ENCODE measurements around the gene NDOR1.

DNA sequence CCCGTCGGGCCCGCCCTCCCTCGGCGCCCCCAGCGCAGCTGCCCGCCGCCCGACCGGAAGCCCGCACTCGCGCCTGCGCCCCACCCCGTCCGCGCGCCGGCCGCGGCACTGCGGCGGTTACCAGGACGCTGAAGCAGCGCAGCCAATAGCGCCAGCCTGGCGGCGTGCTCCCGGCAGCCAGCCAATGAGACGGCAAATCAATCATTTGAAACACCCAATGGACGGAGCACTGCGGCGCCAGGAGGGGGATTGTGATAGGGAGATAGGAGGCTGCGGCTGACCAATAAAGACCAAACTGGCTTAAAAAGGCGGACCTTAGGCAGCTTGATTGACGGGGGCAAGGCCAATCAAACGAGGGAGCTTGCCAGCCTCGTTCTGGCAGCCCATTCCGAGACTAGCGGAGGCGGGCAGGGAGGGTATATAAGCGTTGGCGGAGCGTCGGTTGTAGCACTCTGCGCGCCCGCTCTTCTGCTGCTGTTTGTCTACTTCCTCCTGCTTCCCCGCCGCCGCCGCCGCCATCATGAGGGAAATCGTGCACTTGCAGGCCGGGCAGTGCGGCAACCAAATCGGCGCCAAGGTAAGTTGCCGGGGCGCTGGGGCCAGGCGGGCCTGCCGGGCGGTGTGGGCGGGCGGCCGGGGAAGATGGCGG, 35.5 kb downstream of the NDOR1 start, which contains the start of gene TUBB4B:
- TF ChIP-seq, protein P1, sequence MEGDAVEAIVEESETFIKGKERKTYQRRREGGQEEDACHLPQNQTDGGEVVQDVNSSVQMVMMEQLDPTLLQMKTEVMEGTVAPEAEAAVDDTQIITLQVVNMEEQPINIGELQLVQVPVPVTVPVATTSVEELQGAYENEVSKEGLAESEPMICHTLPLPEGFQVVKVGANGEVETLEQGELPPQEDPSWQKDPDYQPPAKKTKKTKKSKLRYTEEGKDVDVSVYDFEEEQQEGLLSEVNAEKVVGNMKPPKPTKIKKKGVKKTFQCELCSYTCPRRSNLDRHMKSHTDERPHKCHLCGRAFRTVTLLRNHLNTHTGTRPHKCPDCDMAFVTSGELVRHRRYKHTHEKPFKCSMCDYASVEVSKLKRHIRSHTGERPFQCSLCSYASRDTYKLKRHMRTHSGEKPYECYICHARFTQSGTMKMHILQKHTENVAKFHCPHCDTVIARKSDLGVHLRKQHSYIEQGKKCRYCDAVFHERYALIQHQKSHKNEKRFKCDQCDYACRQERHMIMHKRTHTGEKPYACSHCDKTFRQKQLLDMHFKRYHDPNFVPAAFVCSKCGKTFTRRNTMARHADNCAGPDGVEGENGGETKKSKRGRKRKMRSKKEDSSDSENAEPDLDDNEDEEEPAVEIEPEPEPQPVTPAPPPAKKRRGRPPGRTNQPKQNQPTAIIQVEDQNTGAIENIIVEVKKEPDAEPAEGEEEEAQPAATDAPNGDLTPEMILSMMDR (IDR thresholded peaks at IDR 0.05; ENCODE audit: insufficient read depth, low read length, poor library complexity, severe bottlenecking) = no peak
- no peak for TF ChIP-seq EZH2phosphoT487 (conservative IDR thresholded peaks at IDR 0.05; ENCODE audit: low read length)

Measured in SU-DHL-6 (cell line).